GM23248 (cell line): ENCODE data around the gene LRRC4B. TPM values are rescaled to one million over a fixed set of nuclear protein-coding genes. Genes with fewer than 3 reads are reported as not detected.

Experiments
- DNase-seq: peaks from one replicate; pipeline ENCODE4 v3.0.0-alpha.2; 2015
- H2AFZ ChIP-seq: fragments of 200-600 bp; sonication (generic); 2 replicates; pipeline ENCODE4 v1.6.1; 2016; ENCODE audit warnings: antibody characterized with exemption
- H3F3A ChIP-seq: fragments of 200-600 bp; sonication (generic); 2 replicates; pipeline ENCODE4 v1.6.1; 2016; ENCODE audit warnings: mild to moderate bottlenecking, antibody characterized with exemption, mixed run types; ENCODE audit not compliant: insufficient read depth
- H3K27ac ChIP-seq: fragments of 200-600 bp; sonication (generic); 2 replicates; pipeline ENCODE4 v1.5.1; 2016; ENCODE audit warnings: mild to moderate bottlenecking
- H3K27me3 ChIP-seq: fragments of 200-600 bp; sonication (generic); replicated peaks from 2 replicates; pipeline ENCODE4 v1.6.1; 2016; ENCODE audit warnings: mild to moderate bottlenecking; ENCODE audit not compliant: insufficient read depth
- H3K36me3 ChIP-seq: fragments of 200-600 bp; sonication (generic); 2 replicates; pipeline ENCODE4 v1.6.1; 2016; ENCODE audit warnings: low read depth, mild to moderate bottlenecking
- H3K4me1 ChIP-seq: fragments of 200-600 bp; sonication (generic); 2 replicates; pipeline ENCODE4 v1.6.1; 2016; ENCODE audit warnings: mild to moderate bottlenecking; ENCODE audit not compliant: insufficient read depth
- H3K4me2 ChIP-seq: fragments of 200-600 bp; sonication (generic); one replicate; pipeline ENCODE4 v1.6.1; 2016; ENCODE audit warnings: mild to moderate bottlenecking; ENCODE audit not compliant: unreplicated experiment
- H3K4me3 ChIP-seq: fragments of 200-600 bp; sonication (generic); 2 replicates; pipeline ENCODE4 v1.5.1; 2016; ENCODE audit warnings: mild to moderate bottlenecking
- H3K79me2 ChIP-seq: fragments of 200-600 bp; sonication (generic); 2 replicates; pipeline ENCODE4 v1.6.1; 2016; ENCODE audit warnings: mild to moderate bottlenecking; ENCODE audit not compliant: insufficient read depth
- H3K9ac ChIP-seq: fragments of 200-600 bp; sonication (generic); 2 replicates; pipeline ENCODE4 v1.6.1; 2016; ENCODE audit warnings: mild to moderate bottlenecking
- H3K9me2 ChIP-seq: fragments of 200-600 bp; sonication (generic); 2 replicates; pipeline ENCODE4 v1.6.1; 2016; ENCODE audit warnings: mixed run types, mild to moderate bottlenecking, moderate library complexity; ENCODE audit not compliant: insufficient read depth
- H3K9me3 ChIP-seq: fragments of 200-600 bp; sonication (generic); one replicate; pipeline ENCODE4 v1.6.1; 2017; ENCODE audit warnings: low read depth
- H4K20me1 ChIP-seq: fragments of 200-600 bp; sonication (generic); 2 replicates; pipeline ENCODE4 v1.6.0; 2016; ENCODE audit not compliant: insufficient read depth
- EZH2 ChIP-seq: fragments of 200-600 bp; sonication (generic); IDR thresholded peaks from 2 replicates; pipeline ENCODE4 v1.6.1; 2018; ENCODE audit warnings: antibody characterized with exemption, mild to moderate bottlenecking; ENCODE audit not compliant: insufficient read depth, poor library complexity, severe bottlenecking
- EZH2phosphoT487 ChIP-seq: fragments of 200-600 bp; sonication (generic); IDR thresholded peaks from 2 replicates; pipeline ENCODE4 v1.6.1; 2018; ENCODE audit warnings: antibody characterized with exemption, moderate library complexity, mild to moderate bottlenecking, low read depth; ENCODE audit not compliant: insufficient read depth
- WGBS, 2 experiments: methylation state at CpG; one replicate each; pipeline ENCODE4 v1.1.6; 2015 to 2017; ENCODE audit warnings: low lambda C conversion rate in 2 of 2, low coverage in 1 of 2; ENCODE audit errors: missing lambda C conversion rate in 2 of 2; 5-methylcytosine and 5-hydroxymethylcytosine counted together
- in situ Hi-C: fragments of 300-500 bp; cut with MboI; formaldehyde crosslinking; loops from 2 replicates; pipeline ENCODE4 v1.15.0; 2020
- polyA plus RNA-seq: library from polyadenylated mRNA; unstranded; fragments of >200 nt; fragmentation: Nextera tagmentation; extraction: Ambion mirVana; gene quantifications from 2 replicates; pipeline ENCODE4 v1.2.1, GENCODE V29; 2016
- total RNA-seq: library from RNA; depleted of rRNA; stranded (reverse); fragments of >200 nt; shearing (Covaris generic); gene quantifications from 2 replicates; pipeline ENCODE4 v1.2.3, GENCODE V29; 2014

LRRC4B gene
- total and polyA plus RNA-seq, 2 experiments from 2014 or later = not detected

DNA sequence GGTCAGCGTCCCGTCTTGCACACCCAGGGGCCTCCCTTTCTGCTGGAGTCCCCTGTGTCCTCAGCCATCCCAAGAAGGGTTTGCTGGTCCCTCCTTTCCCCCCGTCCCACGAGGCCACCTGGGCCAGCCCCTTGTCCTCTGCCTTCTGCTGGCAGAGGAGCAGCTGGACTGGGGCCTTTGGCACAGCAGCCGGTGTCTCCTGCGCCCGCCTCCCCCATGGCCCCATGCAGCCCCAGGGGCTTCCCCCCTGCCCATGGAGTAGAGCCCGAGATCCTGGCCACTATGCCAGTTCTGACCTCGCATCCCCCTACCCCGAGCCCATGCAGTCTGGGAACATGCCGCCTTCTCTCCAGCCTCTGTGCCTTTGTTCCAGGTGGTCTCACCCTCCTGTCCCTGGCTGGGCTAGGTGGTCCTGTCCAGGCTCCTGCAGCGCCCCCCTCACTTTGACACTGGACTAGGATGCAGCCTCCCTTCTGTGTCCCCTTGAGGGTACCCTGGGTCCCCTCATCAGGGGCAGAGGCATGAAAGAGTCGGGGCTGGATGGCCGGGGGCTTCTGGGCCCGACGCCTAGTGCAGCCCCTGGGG lies 85.9 kb downstream of the LRRC4B start:
- Histone ChIP-seq H3K9me2 (no peaks in the 10 kb centered on the region), H3K27me3 (0 out of 2 replicates have a peak, but pooled peaks cover 9% of the 10 kb centered on the region), H3F3A (no peaks in the 10 kb centered on the region), H3K4me3 (no peak overlapping the region), H3K36me3 (no peaks in the 10 kb centered on the region), H3K9me3 (no peaks in the 10 kb centered on the region), H3K4me1 (no peaks in the 10 kb centered on the region), H3K9ac (no peak overlapping the region), H3K79me2 (no peaks in the 10 kb centered on the region), H3K4me2 (no peak overlapping the region), H2AFZ (no peak overlapping the region), H4K20me1 (no peaks in the 10 kb centered on the region), H3K27ac (no peak overlapping the region)
- no peak for DNase-seq
- 59 to 74% methylated on average over 9 to 16 of the region's 16 CpGs for WGBS, 2 experiments
- TF ChIP-seq EZH2 (no peak), EZH2phosphoT487 (no peak)
- in situ Hi-C loops = no loop called here

DNA sequence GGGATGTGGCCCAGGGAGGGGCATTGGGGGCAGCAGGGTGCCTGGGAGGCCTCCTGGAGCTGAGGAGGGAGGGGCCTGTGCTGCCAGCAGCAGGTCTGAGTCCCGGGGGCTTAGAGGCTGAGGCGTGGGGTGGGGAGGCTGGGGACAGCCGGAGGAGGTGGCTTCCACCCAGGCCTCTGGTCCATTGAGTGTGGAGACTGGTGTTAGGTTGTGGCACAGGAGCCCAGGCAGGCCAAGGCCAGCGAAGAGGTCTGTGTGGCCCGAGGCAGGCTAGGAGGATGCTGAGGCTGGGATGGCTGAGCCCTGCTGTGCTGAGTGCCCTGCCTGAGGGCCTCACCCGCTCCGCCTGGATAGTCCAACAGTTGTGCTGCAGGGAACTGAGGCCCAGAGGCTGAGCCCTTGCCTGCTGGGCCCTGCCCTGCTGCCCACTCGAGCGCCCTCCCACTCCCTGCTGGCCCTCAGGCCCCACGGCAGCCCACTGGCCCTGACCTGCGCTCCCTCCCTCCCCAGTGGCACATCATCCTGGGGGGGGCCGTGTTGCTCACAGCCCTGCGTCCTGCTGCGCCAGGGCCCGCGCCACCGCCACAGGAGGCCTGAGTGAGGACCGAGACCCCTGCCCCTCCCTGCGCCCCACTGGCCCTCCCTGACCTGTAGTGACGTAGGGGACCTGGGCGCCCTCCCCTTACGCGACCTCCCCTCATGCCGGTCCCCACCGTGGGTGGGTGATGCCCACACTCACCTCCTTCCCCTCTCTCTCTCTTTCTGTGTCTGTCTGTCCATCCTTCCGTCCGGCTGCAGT lies 86.7 kb downstream of the LRRC4B start:
- TF ChIP-seq EZH2 (no peak), EZH2phosphoT487 (no peak)
- WGBS, 2 experiments = 80 to 92% methylated on average over 22 to 25 of the region's 27 CpGs
- in situ Hi-C loops = no loop called here
- H2AFZ ChIP-seq = no peak overlapping the region
- H3F3A ChIP-seq = no peaks in the 10 kb centered on the region
- no peak for DNase-seq
- H3K79me2 ChIP-seq = no peaks in the 10 kb centered on the region
- no peak overlapping the region for H3K4me3 ChIP-seq
- H3K4me2 ChIP-seq = no peak overlapping the region
- no peaks in the 10 kb centered on the region for H3K9me2 ChIP-seq
- H3K27ac ChIP-seq = no peak overlapping the region
- no peaks in the 10 kb centered on the region for H3K4me1 ChIP-seq
- no peaks in the 10 kb centered on the region for H4K20me1 ChIP-seq
- no peaks in the 10 kb centered on the region for H3K36me3 ChIP-seq
- H3K9ac ChIP-seq = no peak overlapping the region
- H3K9me3 ChIP-seq = no peaks in the 10 kb centered on the region
- H3K27me3 ChIP-seq = 0 out of 2 replicates have a peak, but pooled peaks cover 2% of the 10 kb centered on the region

DNA sequence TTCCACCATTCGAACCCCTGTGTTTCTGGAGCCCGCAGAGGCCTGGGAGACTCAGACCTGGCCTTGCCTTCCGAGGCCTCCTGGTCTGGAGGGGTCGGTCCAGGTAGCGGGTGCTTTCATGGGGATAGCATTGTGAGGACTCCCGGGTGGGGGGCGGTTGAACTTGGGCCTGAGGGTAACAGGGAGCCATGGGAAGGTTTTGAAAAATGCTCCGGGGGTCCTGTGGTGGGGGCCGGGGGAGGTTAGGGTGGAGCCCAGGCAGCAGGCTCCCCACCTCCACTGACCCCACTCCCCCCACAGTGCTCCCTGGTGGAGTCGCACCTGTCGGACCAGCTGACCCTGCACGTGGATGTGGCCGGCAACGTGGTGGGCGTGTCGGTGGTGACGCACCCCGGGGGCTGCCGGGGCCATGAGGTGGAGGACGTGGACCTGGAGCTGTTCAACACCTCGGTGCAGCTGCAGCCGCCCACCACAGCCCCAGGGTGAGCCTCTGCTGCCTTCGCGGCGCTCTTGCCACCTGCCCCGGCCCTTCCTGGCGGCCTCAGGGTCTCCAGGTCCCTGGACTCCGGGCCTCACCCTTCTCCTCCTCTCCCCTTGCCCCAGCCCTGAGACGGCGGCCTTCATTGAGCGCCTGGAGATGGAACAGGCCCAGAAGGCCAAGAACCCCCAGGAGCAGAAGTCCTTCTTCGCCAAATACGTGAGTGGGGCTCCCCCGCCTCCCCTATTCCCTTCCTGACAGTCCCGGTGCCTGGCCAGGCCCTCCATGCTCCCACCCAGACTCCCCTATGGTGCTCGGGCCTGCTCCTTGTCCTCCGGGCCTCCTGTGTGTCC lies 87.7 kb downstream of the LRRC4B start:
- no peak for TF ChIP-seq EZH2phosphoT487
- no peak for TF ChIP-seq EZH2
- H3K4me2 ChIP-seq = no peak overlapping the region
- no peaks in the 10 kb centered on the region for H3K79me2 ChIP-seq
- H3K9me3 ChIP-seq = no peaks in the 10 kb centered on the region
- H3K36me3 ChIP-seq = no peaks in the 10 kb centered on the region
- no peak overlapping the region for H3K27ac ChIP-seq
- H3K4me3 ChIP-seq = no peak overlapping the region
- DNase-seq = no peak
- H3K27me3 ChIP-seq = no peaks in the 10 kb centered on the region
- in situ Hi-C loops = no loop called here
- H3F3A ChIP-seq = no peaks in the 10 kb centered on the region
- H4K20me1 ChIP-seq = no peaks in the 10 kb centered on the region
- WGBS, 2 experiments = 80 to 88% methylated on average over 27 to 35 of the region's 37 CpGs
- H3K9me2 ChIP-seq = no peaks in the 10 kb centered on the region
- H2AFZ ChIP-seq = no peak overlapping the region
- no peaks in the 10 kb centered on the region for H3K4me1 ChIP-seq
- no peak overlapping the region for H3K9ac ChIP-seq

DNA sequence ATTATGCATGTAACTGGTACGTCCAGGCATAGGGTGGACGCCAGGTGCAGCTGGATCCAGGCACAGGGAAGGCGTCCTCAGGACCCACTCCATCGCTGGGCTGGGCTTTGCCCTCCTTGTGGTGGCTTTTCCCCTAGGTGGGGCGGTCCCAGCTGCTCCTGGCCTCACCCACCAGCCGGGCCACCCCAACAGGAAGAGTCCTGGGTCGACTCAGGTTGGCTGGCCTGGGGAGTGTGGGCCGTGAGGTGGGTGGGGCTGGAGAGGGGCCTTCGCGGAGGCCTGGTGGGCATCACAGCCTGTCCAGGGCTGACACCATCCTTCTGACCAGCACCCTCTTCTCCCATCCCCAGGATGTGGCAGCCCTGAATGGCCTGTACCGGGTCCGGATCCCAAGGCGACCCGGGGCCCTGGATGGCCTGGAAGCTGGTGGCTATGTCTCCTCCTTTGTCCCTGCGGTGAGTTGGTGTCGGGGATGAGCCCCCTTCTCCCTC lies 88.4 kb downstream of the LRRC4B start:
- WGBS, 2 experiments = 79 to 84% methylated on average over 12 to 16 of the region's 16 CpGs
- no peak overlapping the region for H3K27ac ChIP-seq
- H3K79me2 ChIP-seq = no peaks in the 10 kb centered on the region
- in situ Hi-C loops = no loop called here
- no peak overlapping the region for H3K4me2 ChIP-seq
- no peaks in the 10 kb centered on the region for H3K27me3 ChIP-seq
- no peaks in the 10 kb centered on the region for H3K4me1 ChIP-seq
- no peaks in the 10 kb centered on the region for H3K9me3 ChIP-seq
- no peak overlapping the region for H2AFZ ChIP-seq
- no peak overlapping the region for H3K9ac ChIP-seq
- H4K20me1 ChIP-seq = no peaks in the 10 kb centered on the region
- H3K36me3 ChIP-seq = no peaks in the 10 kb centered on the region
- no peaks in the 10 kb centered on the region for H3F3A ChIP-seq
- no peak for TF ChIP-seq EZH2phosphoT487
- no peak for TF ChIP-seq EZH2
- H3K4me3 ChIP-seq = no peak overlapping the region
- no peak for DNase-seq
- no peaks in the 10 kb centered on the region for H3K9me2 ChIP-seq
